DND-41 (cell line): ENCODE measurements around the gene RSPH10B2.
A peak's percentile ranks its signal among the peaks of the same experiment; 100 is the strongest.
"Not testable (repeated sequence)": the region's sequence is repeated elsewhere in the genome, so short reads cannot be mapped to it uniquely, and the experiment has no call there.

Experiments
- ATAC-seq: fragments of 200-7000 bp; cut with Tn5 transposase; 3 replicates; pipeline ENCODE4 v1.9.1; 2021; ENCODE audit warnings: low read depth; ENCODE audit not compliant: insufficient read depth
- DNase-seq: peaks from one replicate; pipeline ENCODE4 v3.0.0-alpha.2; 2020
- H2AFZ ChIP-seq: 2 replicates; pipeline ENCODE4 v1.6.0; 2012; ENCODE audit warnings: low read depth, low read length
- H3K27ac ChIP-seq: 2 replicates; pipeline ENCODE4 v1.5.1; 2012; ENCODE audit warnings: low read length, inconsistent platforms
- H3K27me3 ChIP-seq: fragments of 200-600 bp; sonication (generic); 2 replicates; pipeline ENCODE4 v1.6.0; 2012; ENCODE audit warnings: low read length, mild to moderate bottlenecking, inconsistent platforms; ENCODE audit not compliant: insufficient read depth, poor library complexity
- H3K36me3 ChIP-seq: 2 replicates; pipeline ENCODE4 v1.5.1; 2012; ENCODE audit warnings: low read length, inconsistent platforms; ENCODE audit not compliant: insufficient read depth
- H3K4me1 ChIP-seq: 2 replicates; pipeline ENCODE4 v1.5.1; 2012; ENCODE audit warnings: mild to moderate bottlenecking, low read length; ENCODE audit not compliant: insufficient read depth
- H3K4me2 ChIP-seq: 2 replicates; pipeline ENCODE4 v1.6.0; 2012; ENCODE audit warnings: mild to moderate bottlenecking, moderate library complexity, low read length, inconsistent platforms; ENCODE audit not compliant: insufficient read depth
- H3K4me3 ChIP-seq, 2 experiments: fragments of 200-600 bp in 1 of 2; shearing (Covaris generic) in 1 of 2; 2 replicates each; pipeline ENCODE4 v1.5.1; 2012 to 2016; ENCODE audit warnings: inconsistent platforms in 2 of 2, low read length in 2 of 2, mild to moderate bottlenecking in 2 of 2, low read depth in 1 of 2, moderate library complexity in 1 of 2
- H3K79me2 ChIP-seq: 2 replicates; pipeline ENCODE4 v1.6.0; 2012; ENCODE audit warnings: low read length, inconsistent platforms; ENCODE audit not compliant: insufficient read depth
- H3K9ac ChIP-seq: 2 replicates; pipeline ENCODE4 v1.6.0; 2012; ENCODE audit warnings: low read depth, mild to moderate bottlenecking, inconsistent platforms, low read length, moderate library complexity
- H3K9me3 ChIP-seq: 2 replicates; pipeline ENCODE4 v1.5.1; 2012; ENCODE audit warnings: low read length, moderate library complexity, mild to moderate bottlenecking, inconsistent platforms; ENCODE audit not compliant: insufficient read depth, severe bottlenecking
- H4K20me1 ChIP-seq: 2 replicates; pipeline ENCODE4 v1.6.0; 2012; ENCODE audit warnings: low read length; ENCODE audit not compliant: insufficient read depth
- CTCF ChIP-seq: IDR thresholded peaks from 2 replicates; pipeline ENCODE4 v1.5.1; 2012; ENCODE audit warnings: borderline replicate concordance, low read length, moderate library complexity, mild to moderate bottlenecking; ENCODE audit not compliant: poor library complexity, severe bottlenecking; ENCODE audit errors: extremely low read depth
- EZH2 ChIP-seq: IDR thresholded peaks from 3 replicates; pipeline ENCODE4 v1.6.1; 2012; ENCODE audit warnings: borderline replicate concordance, low read depth, mild to moderate bottlenecking, moderate library complexity, low read length, inconsistent platforms; ENCODE audit not compliant: severe bottlenecking

RSPH10B2 gene

GRCh38 chr7:6826151-6826550 lies 72.2 kb downstream of the RSPH10B2 start, which contains the start of gene CCZ1B:
Gene CCZ1B (minus strand): TSS chr7:6826275. CDS start chr7:6826197, 78 bp downstream.
- peak; percentile 92 for DNase-seq
- peak; percentile 99 for ATAC-seq
- Histone ChIP-seq H3K4me1 (peaks cover 12% of the 10 kb centered on the region; the same call in 1 of the 2 replicates), H3K36me3 (peaks cover 11% of the 10 kb centered on the region; the same call in 1 of the 2 replicates), H3K4me2 (peak within 1 kb of the TSS; percentile 60), H2AFZ (peak within 1 kb of the TSS; percentile 75), H3K27ac (peak within 1 kb of the TSS; percentile 73), H3K9ac (peak within 1 kb of the TSS; percentile 60), H3K4me3 (peak within 1 kb of the TSS; percentile 53 to 64)
- H3K27me3 ChIP-seq, H3K9me3 ChIP-seq, H3K79me2 ChIP-seq, H4K20me1 ChIP-seq: not testable (repeated sequence)
- TF ChIP-seq CTCF: peak; percentile 51

- not testable (repeated sequence) for H3K27me3 ChIP-seq, DNase-seq, H4K20me1 ChIP-seq, ATAC-seq, H3K9me3 ChIP-seq, H3K36me3 ChIP-seq, H3K79me2 ChIP-seq, H3K4me3 ChIP-seq, H3K27ac ChIP-seq, H2AFZ ChIP-seq, H3K9ac ChIP-seq
- peaks cover 12% of the 10 kb centered on the region; the same call in 1 of the 2 replicates for H3K4me1 ChIP-seq
- 0 out of 2 replicates have a peak overlapping the region, but pooled peaks have one; percentile 60 for H3K4me2 ChIP-seq
Observed at GRCh38 chr7:6827180-6827579, 73.3 kb downstream of the RSPH10B2 start.

- not testable (repeated sequence) for DNase-seq, H3K27me3 ChIP-seq, H3K9me3 ChIP-seq, H3K4me2 ChIP-seq, H3K9ac ChIP-seq, H2AFZ ChIP-seq, H4K20me1 ChIP-seq, H3K4me3 ChIP-seq, ATAC-seq, H3K27ac ChIP-seq, H3K36me3 ChIP-seq, H3K79me2 ChIP-seq
- peaks cover 12% of the 10 kb centered on the region; the same call in 1 of the 2 replicates for H3K4me1 ChIP-seq
Observed at GRCh38 chr7:6829616-6830015, 75.7 kb downstream of the RSPH10B2 start.

- DNase-seq, H3K4me2 ChIP-seq, H3K4me1 ChIP-seq, H4K20me1 ChIP-seq, H3K36me3 ChIP-seq, H3K4me3 ChIP-seq, ATAC-seq, H2AFZ ChIP-seq, H3K27ac ChIP-seq, H3K9me3 ChIP-seq, H3K27me3 ChIP-seq, H3K9ac ChIP-seq, H3K79me2 ChIP-seq: not testable (repeated sequence)
Observed at GRCh38 chr7:6830026-6830425, 76.1 kb downstream of the RSPH10B2 start.

GRCh38 chr7:6831018-6831725 lies 77.3 kb downstream of the RSPH10B2 start:
- H2AFZ ChIP-seq: no peak overlapping the region
- H3K4me1 ChIP-seq: peaks cover 7% of the 10 kb centered on the region; the same call in 1 of the 2 replicates
- no peaks in the 10 kb centered on the region for H3K36me3 ChIP-seq
- TF ChIP-seq CTCF (no peak), EZH2 (no peak)
- DNase-seq (no peak), ATAC-seq (no peak)
- no peak overlapping the region for H3K4me2 ChIP-seq
- H3K9me3 ChIP-seq: no peaks in the 10 kb centered on the region
- no peaks in the 10 kb centered on the region for H3K79me2 ChIP-seq
- H4K20me1 ChIP-seq: no peaks in the 10 kb centered on the region
- H3K27ac ChIP-seq: no peak overlapping the region
- no peak overlapping the region for H3K4me3 ChIP-seq
- H3K27me3 ChIP-seq: peaks cover 3% of the 10 kb centered on the region
- H3K9ac ChIP-seq: no peak overlapping the region
